ENCODE results near the gene WNT10A. TPM values are rescaled to one million over a fixed set of nuclear protein-coding genes. Genes with fewer than 3 reads are reported as not detected.

The WNT10A gene
- total and polyA plus RNA-seq, 2 of the 8 experiments (the other 6 are each of a cell fraction or from before 2014, with no cell fraction given), result 0.05 TPM; not detected in 1

DNA sequence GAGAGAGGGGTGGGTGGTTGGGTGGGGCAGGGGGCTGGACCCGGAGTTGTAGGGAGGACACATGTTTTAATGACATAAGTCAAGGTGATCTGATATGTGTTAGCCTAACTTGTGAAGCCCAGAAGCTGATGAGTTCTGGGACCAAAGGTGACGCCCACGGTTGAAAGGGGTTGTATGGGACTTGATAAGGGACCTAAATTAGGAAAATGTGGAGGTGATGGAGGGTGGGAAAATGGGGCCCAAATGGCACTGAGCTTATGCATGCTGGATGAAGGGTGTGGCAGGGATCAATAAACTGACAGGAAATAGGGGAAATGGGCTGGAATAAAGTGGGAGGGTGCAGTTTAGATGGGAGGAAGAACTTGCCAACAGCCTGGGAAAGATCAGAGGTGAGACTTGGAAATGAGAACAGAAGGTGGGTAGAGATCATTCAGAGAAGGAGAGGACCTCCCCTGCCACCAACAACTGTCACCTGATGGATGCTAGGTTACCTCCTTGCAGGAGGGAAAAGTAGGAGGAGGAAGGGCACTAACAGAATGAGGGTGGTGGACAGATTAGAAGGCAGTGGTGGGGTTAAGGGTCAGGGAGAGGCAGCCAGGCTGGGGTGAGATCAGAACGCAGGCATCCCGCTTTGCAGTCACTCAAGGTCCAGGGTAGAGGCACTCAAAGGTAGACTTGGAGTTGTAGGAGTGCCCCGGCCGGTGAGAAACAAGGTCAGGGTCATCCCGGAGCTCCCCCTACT, 15.3 kb downstream of the WNT10A start:
- Histone ChIP-seq H2BK120ac (replicated peaks; ENCODE audit: low read depth, low read length) (no peak overlapping the region), H3K27ac (ENCODE audit: low read depth, low read length) (no peak overlapping the region), H3K56ac (replicated peaks; ENCODE audit: insufficient read length, low read depth, low read length) (no peak overlapping the region), H2BK15ac (ENCODE audit: low read length) (no peak overlapping the region), H3K9ac (replicated peaks in 1 of 4; ENCODE audit: extremely low read depth in 1 of 4, low read depth in 3 of 4, low read length in 3 of 4) (no peak overlapping the region), H4K91ac (replicated peaks; ENCODE audit: insufficient read length, low read length) (no peak overlapping the region), H3K36me3 (ENCODE audit: control insufficient read depth in 2 of 4, insufficient read depth in 4 of 4, low read length in 3 of 4) (no peaks in the 10 kb centered on the region), H3K14ac (ENCODE audit: insufficient read length) (no peak overlapping the region), H3K23ac (ENCODE audit: insufficient read length) (no peak overlapping the region), H2BK5ac (ENCODE audit: low read depth, low read length) (no peak overlapping the region), H2AK5ac (ENCODE audit: low read depth, low read length) (no peak overlapping the region), H3K9me3 (ENCODE audit: insufficient read depth in 2 of 2, low read depth in 1 of 2, low read length in 1 of 2) (no peaks in the 10 kb centered on the region; a peak in 1 of 4 replicates), H2BK12ac (ENCODE audit: low read depth, low read length) (no peak overlapping the region), H2AFZ (ENCODE audit: low read length) (no peak overlapping the region), H3K18ac (ENCODE audit: extremely low read depth, low read length) (no peak overlapping the region), H3K4me2 (ENCODE audit: insufficient read depth in 1 of 2, low read depth in 2 of 2, low read length in 2 of 2) (peak overlapping the region; percentile 50 to 73; a peak in 3 of 4 replicates), H3K27me3 (replicated peaks in 1 of 4; ENCODE audit: control insufficient read depth in 3 of 4, extremely low read depth in 1 of 4, insufficient read depth in 3 of 4, low read length in 3 of 4) (peaks cover 85 to 96% (median 90%) of the 10 kb centered on the region in 4 experiments), H3K4me3 (ENCODE audit: extremely low read depth in 1 of 4, insufficient read depth in 2 of 4, low read depth in 3 of 4, low read length in 4 of 4) (peak overlapping the region in 1 of 4 experiments; percentile 54; a peak in 1 of 8 replicates), H4K20me1 (replicated peaks in 1 of 2; ENCODE audit: control insufficient read depth in 1 of 2, insufficient read depth in 2 of 2, low read length in 2 of 2) (peaks cover 8 to 10% of the 10 kb centered on the region in 2 experiments), H3K4ac (replicated peaks; ENCODE audit: insufficient read length, low read depth, low read length) (no peak overlapping the region), H3K79me2 (ENCODE audit: control insufficient read depth in 1 of 2, insufficient read depth in 2 of 2, low read length in 2 of 2) (no peaks in the 10 kb centered on the region), H3K4me1 (replicated peaks in 1 of 4; ENCODE audit: control insufficient read depth in 3 of 4, insufficient read depth in 4 of 4, low read length in 3 of 4) (peaks cover 3 to 49% (median 19%) of the 10 kb centered on the region in 4 experiments), H2BK20ac (ENCODE audit: low read length) (no peak overlapping the region), H4K5ac (ENCODE audit: insufficient read length, low read depth, low read length) (no peak overlapping the region), H3K23me2 (ENCODE audit: low read depth, low read length) (peaks cover 4% of the 10 kb centered on the region; the same call in 1 of the 2 replicates), H3K79me1 (ENCODE audit: low read depth, low read length) (no peaks in the 10 kb centered on the region), H4K8ac (ENCODE audit: extremely low read depth, insufficient read depth, low read length) (no peak overlapping the region)
- CTCF ChIA-PET (ENCODE audit: partially characterized antibody), result interaction anchor here (1.0 to 17.9 kb wide), 16 partner anchors 12 to 177 kb away, joined by 3 to 783 read pairs (median 8); partner anchors contain the start of genes CDK5R2, WNT10A and WNT6
- DNase-seq (ENCODE audit: low read depth in 1 of 2, low spot score in 2 of 2) (no peak), FAIRE-seq (no peak)
- WGBS, 2 experiments (ENCODE audit: extremely low coverage in 1 of 2, insufficient coverage in 1 of 2, insufficient read length in 1 of 2, insufficient replicate concordance in 2 of 2, low coverage in 1 of 2, low lambda C conversion rate in 2 of 2, missing lambda C conversion rate in 1 of 2), result 34% methylated on average over 8 of the region's 8 CpGs; no CpG with 5 or more reads in 1 of the 2 experiments
- POLR2A ChIA-PET (ENCODE audit: partially characterized antibody), result interaction anchor here (0.7 to 1.8 kb wide), 4 partner anchors 15 to 38 kb away, joined by 3 read pairs; partner anchors contain the start of gene WNT10A
- TF ChIP-seq CHD1 (IDR thresholded peaks at IDR 0.05; ENCODE audit: low read depth, low read length), result no peak
- TF ChIP-seq SIX5 (IDR thresholded peaks at IDR 0.05; ENCODE audit: low read depth, low read length), result no peak
- no peak for TF ChIP-seq POLR2AphosphoS5 (IDR thresholded peaks at IDR 0.05; ENCODE audit: low read depth, low read length)
- TF ChIP-seq KDM1A (IDR thresholded peaks at IDR 0.05; ENCODE audit: borderline replicate concordance, low read length), result no peak

All from H1 (cell line).